ENCODE measurements around the gene ANXA3.

GRCh38 chr4:78543424-78544125, 8.0 kb upstream of the ANXA3 start:
- TF ChIP-seq CTCF (IDR thresholded peaks at IDR 0.05) (no peak), POLR2A (IDR thresholded peaks at IDR 0.05) (no peak)
